ENCODE data around the gene EPGN. TPM values are rescaled to one million over a fixed set of nuclear protein-coding genes. Genes with fewer than 3 reads are reported as not detected.
"Not testable (repeated sequence)": the region's sequence is repeated elsewhere in the genome, so short reads cannot be mapped to it uniquely, and the experiment has no call there.

The EPGN gene
- total and polyA plus RNA-seq, 2 of the 13 experiments (the other 11 are each of a cell fraction or from before 2014, with no cell fraction given): not detected

DNA sequence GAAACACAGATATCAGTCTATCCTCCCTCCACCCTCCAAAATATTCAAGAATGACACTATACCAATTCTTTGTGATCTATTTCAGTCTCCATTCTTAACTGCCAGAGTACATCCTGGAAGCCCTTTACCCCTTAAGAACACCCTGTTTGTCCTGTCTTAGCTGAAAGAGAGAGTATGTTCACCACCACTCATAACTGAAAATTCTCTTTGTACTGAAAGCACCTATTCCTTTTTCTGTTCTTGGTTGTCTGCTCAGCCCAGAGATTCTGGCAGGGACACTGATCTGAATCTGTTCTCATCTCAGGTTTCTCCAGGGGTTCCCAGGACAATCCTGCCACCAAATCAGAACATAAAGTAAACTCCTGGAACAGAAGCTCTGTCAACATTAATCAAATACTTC, 31.2 kb downstream of the EPGN start (continued):
- no peak for TF ChIP-seq ZSCAN30 (CRISPR knock-in tag; IDR thresholded peaks at IDR 0.05)
- TF ChIP-seq ATF7 (IDR thresholded peaks at IDR 0.05): no peak
- no peak for TF ChIP-seq ATF7 (CRISPR knock-in tag; IDR thresholded peaks at IDR 0.05)
- TF ChIP-seq CEBPG (CRISPR knock-in tag; IDR thresholded peaks at IDR 0.05): no peak
- no peak for TF ChIP-seq PRMT3 (CRISPR knock-in tag; IDR thresholded peaks at IDR 0.05; ENCODE audit: borderline replicate concordance, low read depth)
- no peak for TF ChIP-seq ZSCAN12 (CRISPR knock-in tag; IDR thresholded peaks at IDR 0.05)
- TF ChIP-seq FOXO1 (CRISPR knock-in tag; IDR thresholded peaks at IDR 0.05): no peak
- no peak for TF ChIP-seq SOX5 (CRISPR knock-in tag; IDR thresholded peaks at IDR 0.05; ENCODE audit: borderline replicate concordance)
- TF ChIP-seq ZNF10 (CRISPR knock-in tag; IDR thresholded peaks at IDR 0.05; ENCODE audit: borderline replicate concordance, low read depth): no peak
- TF ChIP-seq NFKB2 (CRISPR knock-in tag; IDR thresholded peaks at IDR 0.05; ENCODE audit: borderline replicate concordance): no peak
- no peak for TF ChIP-seq NCOA5 (CRISPR knock-in tag; IDR thresholded peaks at IDR 0.05)
- TF ChIP-seq IKZF5 (CRISPR knock-in tag; IDR thresholded peaks at IDR 0.05): no peak

GRCh38 chr4:74340421-74340820, 32.2 kb downstream of the EPGN start:
- CTCF ChIA-PET (ENCODE audit: low intra/inter-chr PET ratio, low total read pairs); H3K27ac ChIP-seq (ENCODE audit: extremely low read length, insufficient read depth, low read length); H3K4me1 ChIP-seq (ENCODE audit: insufficient read depth, low read length); H4K20me1 ChIP-seq (ENCODE audit: insufficient read depth, low read length); BruUV-seq (replicated peaks); H3K4me3 ChIP-seq (replicated peaks in 1 of 3; ENCODE audit: insufficient read depth in 1 of 3, low read depth in 2 of 3, low read length in 3 of 3); H2AFZ ChIP-seq (ENCODE audit: low read length); in situ Hi-C loops (cut with HindIII; ENCODE audit: extremely low pct_ligation_motif_present, low pct_unique_long_range_greater_than_20kb); POLR2A ChIA-PET; H3K9ac ChIP-seq (ENCODE audit: insufficient read depth, low read depth, low read length); H3K79me2 ChIP-seq (ENCODE audit: insufficient read depth, low read length); intact Hi-C loops (cut with micrococcal nuclease; ENCODE audit: unreplicated experiment); H3K4me2 ChIP-seq (ENCODE audit: low read depth, low read length); H3K36me3 ChIP-seq (replicated peaks in 1 of 2; ENCODE audit: control insufficient read depth in 1 of 2, insufficient read depth in 2 of 2, low read length in 2 of 2); H3K27me3 ChIP-seq (ENCODE audit: control insufficient read depth in 1 of 2, insufficient read depth in 2 of 2, low read length in 2 of 2); FAIRE-seq; DNase-seq (ENCODE audit: low spot score); ATAC-seq: not testable (repeated sequence)
- H3K9me3 ChIP-seq (ENCODE audit: low read length): peaks cover 12% of the 10 kb centered on the region
